IgD-negative memory B cell (primary cell): ENCODE results near the gene SLC43A1. TPM values are rescaled to one million over a fixed set of nuclear protein-coding genes. Genes with fewer than 3 reads are reported as not detected.

ENCODE experiments used
- H3K27ac Mint-ChIP-seq, 3 donors: one replicate each; pipeline ENCODE4 v1.8.0; 2020 to 2022; ENCODE audit warnings: mild to moderate bottlenecking in 3 of 3, mixed read lengths in 3 of 3, moderate library complexity in 1 of 3
- H3K27me3 Mint-ChIP-seq: one replicate; pipeline ENCODE4 v1.8.0; 2021; ENCODE audit warnings: mixed read lengths
- H3K36me3 Mint-ChIP-seq: one replicate; pipeline ENCODE4 v1.8.0; 2020; ENCODE audit warnings: mild to moderate bottlenecking, mixed read lengths
- H3K4me1 Mint-ChIP-seq, 3 donors: one replicate each; pipeline ENCODE4 v1.8.0; 2020 to 2022; ENCODE audit warnings: mixed read lengths in 3 of 3, mild to moderate bottlenecking in 1 of 3
- H3K4me3 Mint-ChIP-seq, 4 donors: one replicate each; pipeline ENCODE4 v1.8.0; 2020 to 2022; ENCODE audit warnings: mild to moderate bottlenecking in 4 of 4, mixed read lengths in 4 of 4, moderate library complexity in 3 of 4
- H3K9me3 Mint-ChIP-seq, 3 donors: one replicate each; pipeline ENCODE4 v1.8.0; 2020 to 2021; ENCODE audit warnings: mixed read lengths in 3 of 3, mild to moderate bottlenecking in 1 of 3
- polyA plus RNA-seq: library from polyadenylated mRNA; unstranded; fragments of 300-500 nt; fragmentation: Illumina TruSeq; gene quantifications from one replicate; pipeline ENCODE4 v1.2.3, GENCODE V29; 2021

The SLC43A1 gene
- polyA plus RNA-seq, 1 donor from 2014 or later = 7.2 TPM

- H3K27ac Mint-ChIP-seq = no peak overlapping the region
- H3K36me3 Mint-ChIP-seq = peaks cover 2% of the 10 kb centered on the region
- H3K4me3 Mint-ChIP-seq = no peak overlapping the region
- H3K27me3 Mint-ChIP-seq = no peaks in the 10 kb centered on the region
- no peaks in the 10 kb centered on the region for H3K9me3 Mint-ChIP-seq
- H3K4me1 Mint-ChIP-seq = no peaks in the 10 kb centered on the region
These were observed 80.6 kb downstream of the SLC43A1 start for GRCh38 chr11:57434640-57435546.

Other genes starting within 250 kb of the SLC43A1 start
- gene TNKS1BP1, start 190.8 kb downstream of the SLC43A1 start, polyA plus RNA-seq = 5.5 TPM
- 34.0 TPM for gene SSRP1, start 179.8 kb downstream of the SLC43A1 start, polyA plus RNA-seq
- not detected for gene P2RX3, start 177.3 kb downstream of the SLC43A1 start, polyA plus RNA-seq
- gene PRG3, start 134.6 kb downstream of the SLC43A1 start, polyA plus RNA-seq = not detected
- not detected for gene PRG2, start 125.1 kb downstream of the SLC43A1 start, polyA plus RNA-seq
- gene SLC43A3, start 88.6 kb downstream of the SLC43A1 start, polyA plus RNA-seq = 15.8 TPM
- 0.14 TPM for gene RTN4RL2, start 55.2 kb downstream of the SLC43A1 start, polyA plus RNA-seq
- 63.5 TPM for gene TIMM10, start 15.1 kb upstream of the SLC43A1 start, polyA plus RNA-seq
- gene SMTNL1, start 21.9 kb upstream of the SLC43A1 start, polyA plus RNA-seq = 0.14 TPM
- gene UBE2L6, start 52.0 kb upstream of the SLC43A1 start, polyA plus RNA-seq = 208 TPM
- gene SERPING1, start 82.0 kb upstream of the SLC43A1 start, polyA plus RNA-seq = 0.23 TPM
- gene YPEL4, start 134.2 kb upstream of the SLC43A1 start, polyA plus RNA-seq = not detected
- 12.5 TPM for gene CLP1, start 142.1 kb upstream of the SLC43A1 start, polyA plus RNA-seq
- 32.9 TPM for gene ZDHHC5, start 152.4 kb upstream of the SLC43A1 start, polyA plus RNA-seq
- 15.4 TPM for gene MED19, start 196.5 kb upstream of the SLC43A1 start, polyA plus RNA-seq
- gene TMX2, start 196.9 kb upstream of the SLC43A1 start, polyA plus RNA-seq = 76.1 TPM
- 324 TPM for gene SELENOH, start 225.8 kb upstream of the SLC43A1 start, polyA plus RNA-seq
- 0.23 TPM for gene BTBD18, start 236.1 kb upstream of the SLC43A1 start, polyA plus RNA-seq
- gene CTNND1, start 246.1 kb upstream of the SLC43A1 start, polyA plus RNA-seq = 4.9 TPM